H1 (cell line): ENCODE data around the gene TOP3A. TPM values are rescaled to one million over a fixed set of nuclear protein-coding genes. Genes with fewer than 3 reads are reported as not detected.

Source experiments
- ASH2L ChIP-seq: fragments of 200-600, 300-600 bp; sonication (generic); IDR thresholded peaks from one replicate; pipeline ENCODE4 v1.7.1; 2017; ENCODE audit warnings: low read length
- CHD1 ChIP-seq: IDR thresholded peaks from 2 replicates; pipeline ENCODE4 v1.6.1; 2012; ENCODE audit warnings: low read depth, low read length, improper control_type of control experiment
- KDM1A ChIP-seq: fragments of 200-600, 300-600 bp; sonication (generic); IDR thresholded peaks from 2 replicates; pipeline ENCODE4 v1.7.1; 2016; ENCODE audit warnings: mild to moderate bottlenecking, low read length, borderline replicate concordance
- KDM5A ChIP-seq: fragments of 200-600 bp; IDR thresholded peaks from 2 replicates; pipeline ENCODE4 v1.7.1; 2012; ENCODE audit warnings: mild to moderate bottlenecking, low read length, inconsistent platforms, mixed read lengths
- POLR2AphosphoS5 ChIP-seq: IDR thresholded peaks from 2 replicates; pipeline ENCODE4 v1.6.1; 2011; ENCODE audit warnings: low read depth, low read length
- SIX5 ChIP-seq: IDR thresholded peaks from 2 replicates; pipeline ENCODE4 v1.6.1; 2011; ENCODE audit warnings: mild to moderate bottlenecking, low read depth, low read length
- YY1 ChIP-seq: IDR thresholded peaks from 2 replicates; pipeline ENCODE4 v1.6.1; 2011; ENCODE audit warnings: low read depth, mild to moderate bottlenecking, low read length
- ZNF274 ChIP-seq: IDR thresholded peaks from 2 replicates; pipeline ENCODE4 v1.7.0; 2012; ENCODE audit warnings: low read length, borderline replicate concordance; ENCODE audit errors: extremely low read depth
- polyA plus RNA-seq, 7 experiments: library from polyadenylated mRNA; depleted of rRNA in 3 of 7; stranded (reverse) in 5 of 7; unstranded in 2 of 7; fragments of >200 nt in 5 of 7; fragments of 200-250 nt in 2 of 7; gene quantifications; 1 replicate in 5 of 7; 2 replicates in 1 of 7; 4 replicates in 1 of 7; pipeline versions ENCODE4 v1.2.1 to v1.2.3, GENCODE V29; 2011 to 2013; ENCODE audit warnings: missing spikeins in 2 of 7, mixed read lengths in 2 of 7
- total RNA-seq: library from RNA; stranded (reverse); fragmentation: NEBNext Ultra II Directional; extraction: Animal tissue kit (Norgen Biotek cat#: 25700); gene quantifications from 2 replicates; pipeline ENCODE4 v1.2.1, GENCODE V29; 2021
- TF ChIP-seq, protein P1 (sequence below): IDR thresholded peaks from 2 replicates; pipeline ENCODE4 v1.6.1; 2011; ENCODE audit warnings: low read depth, mild to moderate bottlenecking, low read length; ENCODE audit not compliant: insufficient read depth
- TF ChIP-seq, protein P2 (sequence below): fragments of 300-600 bp; sonication (generic); IDR thresholded peaks from 2 replicates; pipeline ENCODE4 v1.7.1; 2012; ENCODE audit warnings: low read length, moderate library complexity, mild to moderate bottlenecking, inconsistent platforms; ENCODE audit not compliant: insufficient replicate concordance

TOP3A gene
- total and polyA plus RNA-seq, 2 of the 8 experiments (the other 6 are each of a cell fraction or from before 2014, with no cell fraction given) = 23.4 to 54.3 TPM

DNA sequence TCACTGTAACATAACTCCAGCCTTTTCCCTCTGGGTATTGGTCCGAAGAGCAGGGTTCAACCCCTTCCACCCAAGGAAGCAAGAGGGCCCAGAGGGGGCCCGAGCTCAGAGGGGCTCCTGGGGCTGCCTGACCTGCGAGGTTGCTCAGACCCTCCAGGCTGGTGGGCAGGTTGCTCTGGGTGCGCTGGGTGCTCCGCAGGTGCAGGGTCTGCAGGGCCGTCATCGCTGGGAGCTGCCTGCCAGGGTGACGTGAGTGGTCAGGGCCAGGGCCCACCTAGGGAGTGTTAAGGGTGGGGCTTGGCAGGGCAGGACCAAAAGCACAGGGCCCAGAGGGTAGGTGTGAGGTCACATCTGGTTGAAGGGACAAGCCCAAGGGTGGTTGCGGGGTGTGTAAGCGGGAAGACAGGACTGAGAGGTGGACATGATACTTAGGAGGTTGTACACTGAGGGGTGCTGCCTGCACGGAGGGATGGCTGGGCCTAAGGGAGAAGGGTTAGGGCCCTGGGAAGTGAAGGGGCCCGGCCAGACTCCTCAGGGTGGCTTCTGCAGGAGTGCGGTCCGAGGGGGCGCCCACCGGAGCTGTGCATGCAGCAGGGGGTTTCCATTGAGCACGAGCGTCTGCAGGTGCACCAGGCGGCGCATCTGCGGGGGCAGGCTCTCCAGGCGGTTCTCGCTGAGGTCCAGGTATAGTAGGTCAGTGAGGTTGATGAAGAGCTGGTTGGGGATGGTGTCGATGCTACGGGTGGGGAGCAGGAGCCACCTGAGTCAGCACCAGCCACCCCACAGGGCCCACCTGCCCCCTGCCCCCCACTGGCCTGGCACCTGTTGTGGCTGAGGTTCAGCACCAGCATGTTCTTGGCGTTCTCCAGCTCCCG is 60.6 kb downstream of the TOP3A start (continued):
- TF ChIP-seq POLR2AphosphoS5 = no peak
- TF ChIP-seq ASH2L = no peak
- TF ChIP-seq CHD1 = no peak
- TF ChIP-seq, protein P1, sequence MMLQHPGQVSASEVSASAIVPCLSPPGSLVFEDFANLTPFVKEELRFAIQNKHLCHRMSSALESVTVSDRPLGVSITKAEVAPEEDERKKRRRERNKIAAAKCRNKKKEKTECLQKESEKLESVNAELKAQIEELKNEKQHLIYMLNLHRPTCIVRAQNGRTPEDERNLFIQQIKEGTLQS = no peak
- TF ChIP-seq KDM5A = no peak
- no peak for TF ChIP-seq ZNF274
- TF ChIP-seq KDM1A = no peak
- no peak for TF ChIP-seq SIX5
- TF ChIP-seq, protein P2, sequence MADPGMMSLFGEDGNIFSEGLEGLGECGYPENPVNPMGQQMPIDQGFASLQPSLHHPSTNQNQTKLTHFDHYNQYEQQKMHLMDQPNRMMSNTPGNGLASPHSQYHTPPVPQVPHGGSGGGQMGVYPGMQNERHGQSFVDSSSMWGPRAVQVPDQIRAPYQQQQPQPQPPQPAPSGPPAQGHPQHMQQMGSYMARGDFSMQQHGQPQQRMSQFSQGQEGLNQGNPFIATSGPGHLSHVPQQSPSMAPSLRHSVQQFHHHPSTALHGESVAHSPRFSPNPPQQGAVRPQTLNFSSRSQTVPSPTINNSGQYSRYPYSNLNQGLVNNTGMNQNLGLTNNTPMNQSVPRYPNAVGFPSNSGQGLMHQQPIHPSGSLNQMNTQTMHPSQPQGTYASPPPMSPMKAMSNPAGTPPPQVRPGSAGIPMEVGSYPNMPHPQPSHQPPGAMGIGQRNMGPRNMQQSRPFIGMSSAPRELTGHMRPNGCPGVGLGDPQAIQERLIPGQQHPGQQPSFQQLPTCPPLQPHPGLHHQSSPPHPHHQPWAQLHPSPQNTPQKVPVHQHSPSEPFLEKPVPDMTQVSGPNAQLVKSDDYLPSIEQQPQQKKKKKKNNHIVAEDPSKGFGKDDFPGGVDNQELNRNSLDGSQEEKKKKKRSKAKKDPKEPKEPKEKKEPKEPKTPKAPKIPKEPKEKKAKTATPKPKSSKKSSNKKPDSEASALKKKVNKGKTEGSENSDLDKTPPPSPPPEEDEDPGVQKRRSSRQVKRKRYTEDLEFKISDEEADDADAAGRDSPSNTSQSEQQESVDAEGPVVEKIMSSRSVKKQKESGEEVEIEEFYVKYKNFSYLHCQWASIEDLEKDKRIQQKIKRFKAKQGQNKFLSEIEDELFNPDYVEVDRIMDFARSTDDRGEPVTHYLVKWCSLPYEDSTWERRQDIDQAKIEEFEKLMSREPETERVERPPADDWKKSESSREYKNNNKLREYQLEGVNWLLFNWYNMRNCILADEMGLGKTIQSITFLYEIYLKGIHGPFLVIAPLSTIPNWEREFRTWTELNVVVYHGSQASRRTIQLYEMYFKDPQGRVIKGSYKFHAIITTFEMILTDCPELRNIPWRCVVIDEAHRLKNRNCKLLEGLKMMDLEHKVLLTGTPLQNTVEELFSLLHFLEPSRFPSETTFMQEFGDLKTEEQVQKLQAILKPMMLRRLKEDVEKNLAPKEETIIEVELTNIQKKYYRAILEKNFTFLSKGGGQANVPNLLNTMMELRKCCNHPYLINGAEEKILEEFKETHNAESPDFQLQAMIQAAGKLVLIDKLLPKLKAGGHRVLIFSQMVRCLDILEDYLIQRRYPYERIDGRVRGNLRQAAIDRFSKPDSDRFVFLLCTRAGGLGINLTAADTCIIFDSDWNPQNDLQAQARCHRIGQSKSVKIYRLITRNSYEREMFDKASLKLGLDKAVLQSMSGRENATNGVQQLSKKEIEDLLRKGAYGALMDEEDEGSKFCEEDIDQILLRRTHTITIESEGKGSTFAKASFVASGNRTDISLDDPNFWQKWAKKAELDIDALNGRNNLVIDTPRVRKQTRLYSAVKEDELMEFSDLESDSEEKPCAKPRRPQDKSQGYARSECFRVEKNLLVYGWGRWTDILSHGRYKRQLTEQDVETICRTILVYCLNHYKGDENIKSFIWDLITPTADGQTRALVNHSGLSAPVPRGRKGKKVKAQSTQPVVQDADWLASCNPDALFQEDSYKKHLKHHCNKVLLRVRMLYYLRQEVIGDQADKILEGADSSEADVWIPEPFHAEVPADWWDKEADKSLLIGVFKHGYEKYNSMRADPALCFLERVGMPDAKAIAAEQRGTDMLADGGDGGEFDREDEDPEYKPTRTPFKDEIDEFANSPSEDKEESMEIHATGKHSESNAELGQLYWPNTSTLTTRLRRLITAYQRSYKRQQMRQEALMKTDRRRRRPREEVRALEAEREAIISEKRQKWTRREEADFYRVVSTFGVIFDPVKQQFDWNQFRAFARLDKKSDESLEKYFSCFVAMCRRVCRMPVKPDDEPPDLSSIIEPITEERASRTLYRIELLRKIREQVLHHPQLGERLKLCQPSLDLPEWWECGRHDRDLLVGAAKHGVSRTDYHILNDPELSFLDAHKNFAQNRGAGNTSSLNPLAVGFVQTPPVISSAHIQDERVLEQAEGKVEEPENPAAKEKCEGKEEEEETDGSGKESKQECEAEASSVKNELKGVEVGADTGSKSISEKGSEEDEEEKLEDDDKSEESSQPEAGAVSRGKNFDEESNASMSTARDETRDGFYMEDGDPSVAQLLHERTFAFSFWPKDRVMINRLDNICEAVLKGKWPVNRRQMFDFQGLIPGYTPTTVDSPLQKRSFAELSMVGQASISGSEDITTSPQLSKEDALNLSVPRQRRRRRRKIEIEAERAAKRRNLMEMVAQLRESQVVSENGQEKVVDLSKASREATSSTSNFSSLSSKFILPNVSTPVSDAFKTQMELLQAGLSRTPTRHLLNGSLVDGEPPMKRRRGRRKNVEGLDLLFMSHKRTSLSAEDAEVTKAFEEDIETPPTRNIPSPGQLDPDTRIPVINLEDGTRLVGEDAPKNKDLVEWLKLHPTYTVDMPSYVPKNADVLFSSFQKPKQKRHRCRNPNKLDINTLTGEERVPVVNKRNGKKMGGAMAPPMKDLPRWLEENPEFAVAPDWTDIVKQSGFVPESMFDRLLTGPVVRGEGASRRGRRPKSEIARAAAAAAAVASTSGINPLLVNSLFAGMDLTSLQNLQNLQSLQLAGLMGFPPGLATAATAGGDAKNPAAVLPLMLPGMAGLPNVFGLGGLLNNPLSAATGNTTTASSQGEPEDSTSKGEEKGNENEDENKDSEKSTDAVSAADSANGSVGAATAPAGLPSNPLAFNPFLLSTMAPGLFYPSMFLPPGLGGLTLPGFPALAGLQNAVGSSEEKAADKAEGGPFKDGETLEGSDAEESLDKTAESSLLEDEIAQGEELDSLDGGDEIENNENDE = no peak
- TF ChIP-seq YY1 = no peak
